Mesothelial cell of epicardium (in vitro differentiated cells): Measurements from ENCODE around the gene FBXW9. TPM values are rescaled to one million over a fixed set of nuclear protein-coding genes. Genes with fewer than 3 reads are reported as not detected.
"Not testable (repeated sequence)": the region's sequence is repeated elsewhere in the genome, so short reads cannot be mapped to it uniquely, and the experiment has no call there.

Source experiments
- DNase-seq, 2 experiments: peaks; one replicate each; pipeline ENCODE4 v3.0.0; 2021; ENCODE audit warnings: low spot score in 2 of 2; ENCODE audit not compliant: unreplicated experiment in 2 of 2
- H3K27ac Mint-ChIP-seq: 2 replicates; pipeline ENCODE4 v1.8.0; 2021; ENCODE audit warnings: mixed read lengths
- H3K27me3 Mint-ChIP-seq: 2 replicates; pipeline ENCODE4 v1.8.0; 2021; ENCODE audit warnings: low read depth, mixed read lengths
- H3K36me3 Mint-ChIP-seq: 2 replicates; pipeline ENCODE4 v1.8.0; 2021; ENCODE audit warnings: mixed read lengths
- H3K4me1 Mint-ChIP-seq: 2 replicates; pipeline ENCODE4 v1.8.0; 2021; ENCODE audit warnings: mixed read lengths
- H3K4me3 Mint-ChIP-seq: 2 replicates; pipeline ENCODE4 v1.8.0; 2021; ENCODE audit warnings: mild to moderate bottlenecking, moderate library complexity, mixed read lengths
- H3K9me3 Mint-ChIP-seq: 2 replicates; pipeline ENCODE4 v1.8.0; 2021; ENCODE audit warnings: mixed read lengths
- CTCF ChIP-seq: fragments of 200-600 bp; sonication (generic); IDR thresholded peaks from one replicate; pipeline ENCODE4 v1.5.0; 2021; ENCODE audit warnings: antibody characterized with exemption; ENCODE audit not compliant: unreplicated experiment
- total RNA-seq: library from RNA; stranded (reverse); gene quantifications from 3 replicates; pipeline ENCODE4 v1.2.1, GENCODE V29; 2021

Gene FBXW9
- total RNA-seq, 1 donor from 2014 or later: 9.6 TPM

DNA sequence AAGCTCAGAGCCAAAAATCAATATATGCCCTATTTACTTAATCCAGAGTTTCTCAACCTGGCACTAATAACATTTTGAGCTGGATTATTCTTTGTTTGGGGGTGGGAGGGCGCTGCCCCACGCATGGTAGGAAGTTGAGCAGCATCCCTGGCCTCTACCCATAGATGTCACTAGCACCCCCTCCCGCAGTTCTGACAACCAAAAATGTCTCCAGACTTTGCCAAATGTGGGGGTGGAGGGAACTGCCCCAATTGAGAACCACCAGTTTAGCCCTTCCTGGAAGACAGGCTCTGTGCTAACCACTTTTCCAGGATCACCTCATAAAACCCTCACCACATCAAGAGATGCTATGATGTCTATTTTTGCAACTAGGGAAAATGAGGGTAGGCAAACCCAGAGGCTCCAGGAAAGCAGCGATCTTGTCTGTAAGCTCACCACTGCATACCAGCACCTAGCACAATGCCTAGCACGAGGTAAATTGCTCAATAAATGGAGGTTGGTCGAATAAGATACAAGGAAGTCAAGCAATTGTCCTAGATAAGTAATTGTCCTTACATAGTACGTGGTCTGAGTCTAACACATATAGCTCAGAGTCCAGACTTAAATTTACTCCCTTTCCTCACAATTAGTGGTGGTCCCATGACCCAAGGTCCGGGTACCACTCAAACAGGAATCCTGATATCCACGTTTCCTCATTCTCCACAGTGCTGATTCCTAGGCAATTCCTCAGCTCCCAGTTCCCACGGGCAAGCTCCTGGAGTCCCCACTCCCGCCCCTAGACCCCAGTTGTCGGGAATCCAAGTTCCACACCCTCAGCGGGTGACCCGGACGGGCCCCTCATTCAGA lies 37.2 kb upstream of the FBXW9 start:
- Mint-ChIP-seq H3K36me3 (peaks cover 15% of the 10 kb centered on the region), H3K4me1 (peaks cover 30% of the 10 kb centered on the region), H3K9me3 (no peaks in the 10 kb centered on the region), H3K4me3 (peak overlapping the region; percentile 89), H3K27ac (peak overlapping the region; percentile 95), H3K27me3 (no peaks in the 10 kb centered on the region)
- TF ChIP-seq CTCF: no peak
- DNase-seq: no peak

DNA sequence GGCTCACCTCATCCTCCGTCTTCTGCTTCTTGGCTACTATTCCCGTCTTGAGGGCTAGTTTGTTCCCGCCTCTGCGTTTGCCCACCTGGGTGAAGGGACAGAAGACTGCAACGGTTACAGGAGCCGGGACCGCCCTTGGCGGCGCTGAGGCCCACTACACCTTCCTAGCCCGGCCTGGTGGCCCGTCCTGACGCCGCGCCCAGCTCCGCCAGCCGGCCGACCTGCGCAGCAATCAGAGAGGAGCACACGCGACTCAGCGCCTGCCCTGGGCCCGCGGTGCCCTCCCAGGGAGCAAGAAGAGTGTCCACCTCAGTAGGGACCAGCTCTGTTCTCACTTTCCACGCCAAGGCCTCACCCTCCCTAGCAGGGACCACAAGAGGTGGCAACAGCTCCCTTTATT lies 34.9 kb upstream of the FBXW9 start:
- H3K4me3 Mint-ChIP-seq: no peak overlapping the region
- no peaks in the 10 kb centered on the region for H3K27me3 Mint-ChIP-seq
- H3K27ac Mint-ChIP-seq: no peak overlapping the region
- H3K36me3 Mint-ChIP-seq: peaks cover 23% of the 10 kb centered on the region
- H3K4me1 Mint-ChIP-seq: peaks cover 18% of the 10 kb centered on the region
- no peak for TF ChIP-seq CTCF
- no peak for DNase-seq
- H3K9me3 Mint-ChIP-seq: no peaks in the 10 kb centered on the region

DNA sequence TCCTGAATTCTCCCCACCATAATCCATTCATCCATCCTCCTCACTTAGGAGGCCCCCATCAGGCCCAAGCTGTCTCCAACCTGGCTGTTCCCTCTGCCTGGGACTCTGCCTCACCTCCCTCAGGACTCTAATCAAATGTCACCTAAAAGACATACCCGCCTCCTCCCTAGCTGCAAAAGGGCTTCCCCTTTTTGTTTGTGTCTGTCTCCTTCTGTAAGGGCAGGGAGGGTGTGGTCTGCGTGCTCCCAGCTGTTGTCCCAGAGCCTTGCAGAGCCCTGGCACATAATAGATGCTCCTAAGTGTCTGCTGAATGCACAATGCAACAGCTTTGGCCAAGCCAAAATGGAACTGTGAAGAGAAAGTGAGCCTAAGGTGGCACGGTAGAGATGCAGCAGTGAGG lies 33.6 kb upstream of the FBXW9 start:
- Mint-ChIP-seq H3K36me3 (peaks cover 23% of the 10 kb centered on the region), H3K4me3 (no peak overlapping the region), H3K27ac (no peak overlapping the region), H3K9me3 (no peaks in the 10 kb centered on the region), H3K4me1 (peaks cover 18% of the 10 kb centered on the region), H3K27me3 (no peaks in the 10 kb centered on the region)
- no peak for DNase-seq
- no peak for TF ChIP-seq CTCF

DNA sequence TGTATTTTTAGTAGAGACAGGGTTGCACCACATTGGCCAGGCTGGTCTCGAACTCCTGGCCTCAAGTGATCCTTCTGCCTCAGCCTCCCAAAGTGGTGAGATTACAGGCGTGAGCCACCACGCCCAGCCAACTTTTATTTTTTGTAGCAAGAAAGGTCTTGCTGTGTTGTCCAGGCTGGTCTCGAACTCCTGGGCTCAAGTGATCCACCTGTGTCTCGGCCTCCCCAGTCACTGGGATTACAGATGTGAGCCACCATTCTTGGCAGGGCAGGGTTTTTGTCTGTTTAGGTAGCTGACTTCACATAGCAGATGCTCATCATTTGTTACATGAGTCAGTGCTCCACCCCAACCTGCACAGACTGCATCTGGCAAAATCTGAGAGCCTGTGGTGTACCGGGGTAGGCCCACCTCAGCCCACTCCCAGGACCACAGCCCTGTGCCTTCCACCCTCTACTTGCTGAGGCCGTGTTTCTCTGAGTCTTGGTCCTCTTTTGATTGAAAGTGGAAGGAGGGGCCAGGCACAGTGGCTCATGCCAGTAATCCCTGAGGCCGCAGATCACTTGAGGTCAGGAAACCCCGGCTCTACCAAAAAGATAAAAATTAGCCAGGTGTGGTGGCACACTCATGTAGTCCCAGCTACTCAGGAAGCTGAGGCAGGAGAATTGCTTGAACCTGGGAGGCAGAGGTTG lies 31.5 kb upstream of the FBXW9 start:
- no peak for TF ChIP-seq CTCF
- Mint-ChIP-seq H3K27ac (no peak overlapping the region), H3K27me3 (no peaks in the 10 kb centered on the region), H3K36me3 (peaks cover 23% of the 10 kb centered on the region), H3K9me3 (no peaks in the 10 kb centered on the region), H3K4me1 (peaks cover 15% of the 10 kb centered on the region), H3K4me3 (no peak overlapping the region)
- no peak for DNase-seq

DNA sequence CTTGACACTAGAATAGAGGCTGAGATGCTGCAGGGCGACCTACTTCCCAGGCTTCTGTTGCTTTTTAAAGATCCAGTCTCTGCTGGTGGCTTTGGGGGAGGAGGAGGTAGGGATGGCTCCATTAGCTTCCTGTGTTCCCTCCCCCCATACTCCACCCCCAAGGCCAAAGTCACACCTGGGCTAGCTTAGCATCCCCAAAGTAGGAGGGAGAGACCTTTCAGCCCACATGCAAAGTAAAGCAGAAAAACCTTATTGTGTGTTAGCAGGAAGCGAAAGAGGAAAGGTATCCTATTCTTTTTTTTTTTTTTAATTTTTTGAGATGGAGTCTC lies 30.5 kb upstream of the FBXW9 start:
- Mint-ChIP-seq H3K36me3 (peaks cover 23% of the 10 kb centered on the region), H3K9me3 (no peaks in the 10 kb centered on the region), H3K4me3 (no peak overlapping the region), H3K27me3 (no peaks in the 10 kb centered on the region), H3K4me1 (peaks cover 10% of the 10 kb centered on the region), H3K27ac (no peak overlapping the region)
- no peak for TF ChIP-seq CTCF
- no peak for DNase-seq

DNA sequence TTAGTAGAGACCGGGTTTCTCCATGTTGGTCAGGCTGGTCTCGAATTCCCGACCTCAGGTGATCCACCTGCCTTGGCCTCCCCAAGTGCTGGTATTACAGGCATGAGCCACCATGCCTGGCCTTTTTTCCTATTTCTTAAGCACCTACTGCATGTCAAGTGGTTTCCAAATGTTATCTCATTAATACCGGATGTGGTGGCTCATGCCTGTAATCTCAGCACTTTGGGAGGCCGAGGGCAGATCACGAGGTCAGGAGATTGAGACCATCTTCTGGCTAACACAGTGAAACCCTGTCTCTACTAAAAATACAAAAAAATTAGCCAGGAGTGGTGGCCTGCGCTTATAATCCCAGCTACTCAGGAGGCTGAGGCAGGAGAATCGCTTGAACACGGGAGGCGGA lies 29.2 kb upstream of the FBXW9 start:
- Mint-ChIP-seq H3K4me1 (peaks cover 18% of the 10 kb centered on the region), H3K36me3 (peaks cover 23% of the 10 kb centered on the region)
- not testable (repeated sequence) for H3K27ac Mint-ChIP-seq, H3K9me3 Mint-ChIP-seq, H3K27me3 Mint-ChIP-seq, DNase-seq, H3K4me3 Mint-ChIP-seq
